ENCODE measurements around the gene NFIX. TPM values are rescaled to one million over a fixed set of nuclear protein-coding genes. Genes with fewer than 3 reads are reported as not detected.

Gene NFIX
- total RNA-seq, 2 donors from 2014 or later: 70.9 to 73.8 TPM

DNA sequence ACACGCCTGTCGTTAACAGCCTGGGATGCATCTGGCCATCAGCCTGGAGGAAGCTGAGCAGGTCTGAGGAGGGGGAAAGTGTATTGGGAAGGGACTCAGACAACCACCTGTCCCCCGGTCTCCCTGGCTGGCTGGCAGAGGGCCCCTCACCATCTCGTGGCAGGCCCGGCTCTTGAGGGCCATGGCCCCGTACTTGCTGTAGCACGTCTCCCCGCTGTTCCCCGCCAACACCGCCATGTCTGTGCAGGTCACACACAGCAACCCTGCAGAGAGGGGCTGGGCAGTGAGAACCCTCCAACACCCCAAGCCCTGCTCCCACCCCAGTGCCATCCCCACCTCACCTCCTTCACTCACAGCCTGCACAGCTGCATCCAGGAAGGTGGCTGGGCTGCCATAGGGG lies 117.3 kb downstream of the NFIX start:
- Histone ChIP-seq H3K9ac (ENCODE audit: low read depth in 2 of 2, low read length in 2 of 2) (no peak overlapping the region), H3K27ac (no peak overlapping the region), H3K4me3 (no peak overlapping the region), H3K27me3 (no peaks in the 10 kb centered on the region), H3K36me3 (no peaks in the 10 kb centered on the region), H3K9me3 (no peaks in the 10 kb centered on the region), H3K4me1 (peaks cover 9% of the 10 kb centered on the region)
- intact Hi-C loops (cut with DNase I): no loop called here
- TF ChIP-seq, protein P1, sequence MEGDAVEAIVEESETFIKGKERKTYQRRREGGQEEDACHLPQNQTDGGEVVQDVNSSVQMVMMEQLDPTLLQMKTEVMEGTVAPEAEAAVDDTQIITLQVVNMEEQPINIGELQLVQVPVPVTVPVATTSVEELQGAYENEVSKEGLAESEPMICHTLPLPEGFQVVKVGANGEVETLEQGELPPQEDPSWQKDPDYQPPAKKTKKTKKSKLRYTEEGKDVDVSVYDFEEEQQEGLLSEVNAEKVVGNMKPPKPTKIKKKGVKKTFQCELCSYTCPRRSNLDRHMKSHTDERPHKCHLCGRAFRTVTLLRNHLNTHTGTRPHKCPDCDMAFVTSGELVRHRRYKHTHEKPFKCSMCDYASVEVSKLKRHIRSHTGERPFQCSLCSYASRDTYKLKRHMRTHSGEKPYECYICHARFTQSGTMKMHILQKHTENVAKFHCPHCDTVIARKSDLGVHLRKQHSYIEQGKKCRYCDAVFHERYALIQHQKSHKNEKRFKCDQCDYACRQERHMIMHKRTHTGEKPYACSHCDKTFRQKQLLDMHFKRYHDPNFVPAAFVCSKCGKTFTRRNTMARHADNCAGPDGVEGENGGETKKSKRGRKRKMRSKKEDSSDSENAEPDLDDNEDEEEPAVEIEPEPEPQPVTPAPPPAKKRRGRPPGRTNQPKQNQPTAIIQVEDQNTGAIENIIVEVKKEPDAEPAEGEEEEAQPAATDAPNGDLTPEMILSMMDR (IDR thresholded peaks at IDR 0.05): no peak
- no peak for DNase-seq

- TF ChIP-seq, protein P1 (IDR thresholded peaks at IDR 0.05): no peak
- Histone ChIP-seq H3K27me3 (no peaks in the 10 kb centered on the region), H3K9me3 (no peaks in the 10 kb centered on the region), H3K4me1 (peaks cover 16% of the 10 kb centered on the region), H3K36me3 (no peaks in the 10 kb centered on the region), H3K27ac (no peak overlapping the region), H3K4me3 (peak overlapping the region; percentile 94), H3K9ac (ENCODE audit: low read depth in 2 of 2, low read length in 2 of 2) (peak overlapping the region; percentile 69 to 75)
- intact Hi-C loops (cut with DNase I): no loop called here
- no peak for DNase-seq
Observed at GRCh38 chr19:13115936-13116281, 120.6 kb downstream of the NFIX start.

- intact Hi-C loops (cut with DNase I): no loop called here
- H3K27me3 ChIP-seq: no peaks in the 10 kb centered on the region
- H3K9me3 ChIP-seq: no peaks in the 10 kb centered on the region
- H3K36me3 ChIP-seq: no peaks in the 10 kb centered on the region
- H3K4me3 ChIP-seq: peak within 1 kb of the TSS; percentile 94
- peak; percentile 97 for DNase-seq
- peak within 1 kb of the TSS; percentile 75 for H3K27ac ChIP-seq
- peak within 1 kb of the TSS; percentile 69 to 75 for H3K9ac ChIP-seq (ENCODE audit: low read depth in 2 of 2, low read length in 2 of 2)
- TF ChIP-seq, protein P1 (IDR thresholded peaks at IDR 0.05): no peak
- peaks cover 16% of the 10 kb centered on the region for H3K4me1 ChIP-seq
Observed at GRCh38 chr19:13116282-13117175, 121.3 kb downstream of the NFIX start, which contains the start of gene TRMT1. Gene TRMT1 (minus strand): TSS chr19:13116740. CDS start chr19:13116399, 341 bp downstream.

DNA sequence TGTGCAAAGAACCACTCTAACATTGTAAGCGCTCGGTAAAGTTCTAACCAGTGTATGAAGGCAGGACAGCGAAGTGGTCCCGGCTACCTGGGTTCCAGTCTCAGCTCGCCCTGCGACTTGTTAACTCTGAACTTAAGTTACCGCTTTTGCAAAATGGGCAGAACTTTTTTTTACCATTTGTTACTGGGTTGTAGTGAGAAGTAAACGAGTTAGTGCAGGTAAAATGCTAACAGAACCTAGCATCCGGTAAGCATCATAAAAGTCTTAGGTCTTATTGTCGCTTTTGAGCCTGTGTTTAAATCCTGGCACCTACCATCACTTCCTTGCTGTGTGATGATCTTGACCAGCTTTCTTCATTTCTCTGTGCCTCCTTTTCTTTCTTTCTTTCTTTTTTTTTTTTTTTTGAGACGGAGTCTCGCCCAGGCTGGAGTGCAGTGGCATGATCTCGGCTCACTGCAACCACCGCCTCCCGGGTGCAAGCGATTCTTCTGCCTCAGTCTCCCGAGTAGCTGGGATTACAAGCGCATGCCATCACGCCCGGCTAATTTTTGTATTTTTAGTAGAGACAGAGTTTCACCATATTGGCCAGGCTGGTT lies 122.0 kb downstream of the NFIX start:
- peaks cover 16% of the 10 kb centered on the region for H3K4me1 ChIP-seq

GRCh38 chr19:13117772-13118423 lies 122.6 kb downstream of the NFIX start, which contains the start of gene NACC1:
Gene NACC1 (plus strand): TSS chr19:13118264. CDS start chr19:13135208, 16,944 bp downstream.
- TF ChIP-seq, protein P1 (IDR thresholded peaks at IDR 0.05): no peak
- intact Hi-C loops (cut with DNase I): no loop called here

More for the DNA sequence above, 122.0 kb downstream of the NFIX start:
- no peak for DNase-seq
- H3K4me3 ChIP-seq: peak overlapping the region; percentile 94
- H3K36me3 ChIP-seq: no peaks in the 10 kb centered on the region
- H3K27ac ChIP-seq: peak overlapping the region; percentile 75
- no peaks in the 10 kb centered on the region for H3K27me3 ChIP-seq
- no peaks in the 10 kb centered on the region for H3K9me3 ChIP-seq
- TF ChIP-seq, protein P1 (IDR thresholded peaks at IDR 0.05): no peak
- peak overlapping the region in 1 of 2 donors; percentile 69 for H3K9ac ChIP-seq (ENCODE audit: low read depth in 2 of 2, low read length in 2 of 2)
- intact Hi-C loops (cut with DNase I): no loop called here

More at GRCh38 chr19:13117772-13118423, 122.6 kb downstream of the NFIX start, which contains the start of gene NACC1:
- Histone ChIP-seq H3K9me3 (no peaks in the 10 kb centered on the region), H3K9ac (ENCODE audit: low read depth in 2 of 2, low read length in 2 of 2) (peak within 1 kb of the TSS; percentile 70 to 73), H3K4me3 (peak within 1 kb of the TSS; percentile 95), H3K4me1 (peaks cover 16% of the 10 kb centered on the region), H3K27ac (peak within 1 kb of the TSS; percentile 75), H3K27me3 (no peaks in the 10 kb centered on the region), H3K36me3 (no peaks in the 10 kb centered on the region)
- DNase-seq: peak; percentile 90

All from colonic mucosa (tissue), 4 donors.